Colonic mucosa (tissue), 4 donors: Measurements from ENCODE around the gene TNC. TPM values are rescaled to one million over a fixed set of nuclear protein-coding genes. Genes with fewer than 3 reads are reported as not detected.

Experiments
- DNase-seq: peaks from one replicate; pipeline ENCODE4 v3.0.0-alpha.2; 2020
- H3K27ac ChIP-seq: fragments of 200-600 bp; one replicate; pipeline ENCODE4 v1.8.0; 2021
- H3K27me3 ChIP-seq: fragments of 200-600 bp; one replicate; pipeline ENCODE4 v1.8.0; 2021
- H3K36me3 ChIP-seq: fragments of 200-600 bp; one replicate; pipeline ENCODE4 v1.8.0; 2021
- H3K4me1 ChIP-seq: fragments of 200-600 bp; one replicate; pipeline ENCODE4 v1.8.0; 2021; ENCODE audit warnings: mild to moderate bottlenecking
- H3K4me3 ChIP-seq: fragments of 200-600 bp; one replicate; pipeline ENCODE4 v1.8.0; 2021
- H3K9ac ChIP-seq, 2 donors: one replicate each; pipeline ENCODE4 v1.7.0; 2013; ENCODE audit warnings: control low read depth in 2 of 2, low read depth in 2 of 2, low read length in 2 of 2
- H3K9me3 ChIP-seq: fragments of 200-600 bp; one replicate; pipeline ENCODE4 v1.8.0; 2021
- CTCF ChIP-seq: fragments of 200-600 bp; IDR thresholded peaks from one replicate; pipeline ENCODE4 v1.8.0; 2022; ENCODE audit warnings: antibody characterized with exemption, mild to moderate bottlenecking
- intact Hi-C: fragments of 100-400 bp; cut with DNase I; formaldehyde crosslinking; loops from one replicate; pipeline ENCODE4 v1.14.1; 2022
- total RNA-seq, 2 donors: library from RNA; stranded (reverse); fragmentation: NEBNext Ultra II Directional in 1 of 2; extraction: Animal tissue kit (Norgen Biotek cat#: 25700) in 1 of 2; gene quantifications; one replicate each; pipeline ENCODE4 v1.2.1, GENCODE V29; 2021
- donor health status: healthy.
- donor health status: DM: no; HTN: no; CAD: no.
- donor health status: DM: no; HTN: no; CAD: no.

Gene TNC
- total RNA-seq, 2 donors from 2014 or later = 5.0 to 65.6 TPM

GRCh38 chr9:115033800-115034199 lies 84.2 kb downstream of the TNC start:
- Histone ChIP-seq H3K4me1 (no peaks in the 10 kb centered on the region), H3K27ac (no peak overlapping the region), H3K9me3 (no peaks in the 10 kb centered on the region), H3K36me3 (no peaks in the 10 kb centered on the region), H3K9ac (no peak overlapping the region), H3K27me3 (no peaks in the 10 kb centered on the region), H3K4me3 (no peak overlapping the region)
- no peak for TF ChIP-seq CTCF
- intact Hi-C loops = no loop called here
- no peak for DNase-seq

GRCh38 chr9:115032296-115032695 lies 85.7 kb downstream of the TNC start:
- Histone ChIP-seq H3K4me1 (no peaks in the 10 kb centered on the region), H3K9ac (no peak overlapping the region), H3K27me3 (no peaks in the 10 kb centered on the region), H3K4me3 (no peak overlapping the region), H3K36me3 (no peaks in the 10 kb centered on the region), H3K9me3 (no peaks in the 10 kb centered on the region), H3K27ac (no peak overlapping the region)
- DNase-seq = no peak
- intact Hi-C loops = no loop called here
- TF ChIP-seq CTCF = no peak

- no peak for DNase-seq
- Histone ChIP-seq H3K27ac (no peak overlapping the region), H3K36me3 (no peaks in the 10 kb centered on the region), H3K27me3 (no peaks in the 10 kb centered on the region), H3K4me1 (no peaks in the 10 kb centered on the region), H3K9me3 (no peaks in the 10 kb centered on the region), H3K4me3 (no peak overlapping the region), H3K9ac (no peak overlapping the region)
- intact Hi-C loops = no loop called here
- TF ChIP-seq CTCF = no peak
Measured at GRCh38 chr9:115030006-115030405, 88.0 kb downstream of the TNC start.

- Histone ChIP-seq H3K27me3 (no peaks in the 10 kb centered on the region), H3K27ac (no peak overlapping the region), H3K36me3 (no peaks in the 10 kb centered on the region), H3K9ac (no peak overlapping the region), H3K9me3 (no peaks in the 10 kb centered on the region), H3K4me1 (no peaks in the 10 kb centered on the region), H3K4me3 (no peak overlapping the region)
- intact Hi-C loops = no loop called here
- no peak for DNase-seq
- no peak for TF ChIP-seq CTCF
Measured at GRCh38 chr9:115025721-115026120, 92.2 kb downstream of the TNC start.

GRCh38 chr9:115024925-115025535 lies 92.9 kb downstream of the TNC start:
- Histone ChIP-seq H3K36me3 (no peaks in the 10 kb centered on the region), H3K4me3 (no peak overlapping the region), H3K9me3 (no peaks in the 10 kb centered on the region), H3K27me3 (no peaks in the 10 kb centered on the region), H3K27ac (no peak overlapping the region), H3K9ac (no peak overlapping the region), H3K4me1 (no peaks in the 10 kb centered on the region)
- intact Hi-C loops = no loop called here
- DNase-seq = no peak
- TF ChIP-seq CTCF = no peak
